Fibroblast of villous mesenchyme (primary cell): Measurements from ENCODE around the gene AFG1L. TPM values are rescaled to one million over a fixed set of nuclear protein-coding genes. Genes with fewer than 3 reads are reported as not detected.
"Not testable (repeated sequence)": the region's sequence is repeated elsewhere in the genome, so short reads cannot be mapped to it uniquely, and the experiment has no call there.

Experiments used
- DNase-seq: peaks from one replicate; pipeline ENCODE4 v3.0.0-alpha.2; 2010; ENCODE audit warnings: low read depth
- H3K4me3 ChIP-seq: 2 replicates; pipeline ENCODE4 v1.5.1; 2011; ENCODE audit warnings: low read depth, mild to moderate bottlenecking, low read length
- CTCF ChIP-seq: IDR thresholded peaks from 2 replicates; pipeline ENCODE4 v1.5.1; 2012; ENCODE audit warnings: low read depth, mild to moderate bottlenecking, low read length; ENCODE audit not compliant: insufficient read depth
- total RNA-seq: library from RNA; depleted of rRNA; stranded (reverse); fragments of >200 nt; gene quantifications from 2 replicates; pipeline ENCODE4 v1.2.3, GENCODE V29; 2012

Gene AFG1L
- total RNA-seq, 1 donor: 6.0 TPM

GRCh38 chr6:108408861-108409260, 114.0 kb downstream of the AFG1L start:
- TF ChIP-seq CTCF: no peak
- H3K4me3 ChIP-seq: no peak overlapping the region
- DNase-seq: no peak

- not testable (repeated sequence) for DNase-seq, H3K4me3 ChIP-seq
Measured at GRCh38 chr6:108416047-108416833, 121.4 kb downstream of the AFG1L start.

DNA sequence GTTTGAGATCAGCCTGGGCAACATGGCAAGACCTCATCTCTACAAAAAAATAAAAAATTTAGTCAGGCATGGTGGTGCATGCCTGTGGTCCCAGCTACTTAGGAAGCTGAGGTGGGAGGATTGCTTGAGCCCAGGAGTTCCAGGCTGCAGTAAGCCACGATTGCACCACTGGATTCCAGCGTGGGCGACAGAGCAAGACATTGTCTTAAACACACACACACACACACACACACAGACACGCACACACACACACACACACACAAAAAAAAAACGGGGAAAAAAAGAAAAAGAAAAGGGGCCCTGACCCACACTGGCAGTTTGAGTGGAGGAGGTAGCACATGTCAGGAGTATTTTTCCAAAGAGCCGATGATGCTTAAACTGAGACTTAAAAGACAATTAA, 122.2 kb downstream of the AFG1L start:
- TF ChIP-seq CTCF: no peak
- no peak for DNase-seq
- no peak overlapping the region for H3K4me3 ChIP-seq

- no peak overlapping the region for H3K4me3 ChIP-seq
- TF ChIP-seq CTCF: no peak
- DNase-seq: no peak
Measured at GRCh38 chr6:108419474-108419873, 124.6 kb downstream of the AFG1L start.

DNA sequence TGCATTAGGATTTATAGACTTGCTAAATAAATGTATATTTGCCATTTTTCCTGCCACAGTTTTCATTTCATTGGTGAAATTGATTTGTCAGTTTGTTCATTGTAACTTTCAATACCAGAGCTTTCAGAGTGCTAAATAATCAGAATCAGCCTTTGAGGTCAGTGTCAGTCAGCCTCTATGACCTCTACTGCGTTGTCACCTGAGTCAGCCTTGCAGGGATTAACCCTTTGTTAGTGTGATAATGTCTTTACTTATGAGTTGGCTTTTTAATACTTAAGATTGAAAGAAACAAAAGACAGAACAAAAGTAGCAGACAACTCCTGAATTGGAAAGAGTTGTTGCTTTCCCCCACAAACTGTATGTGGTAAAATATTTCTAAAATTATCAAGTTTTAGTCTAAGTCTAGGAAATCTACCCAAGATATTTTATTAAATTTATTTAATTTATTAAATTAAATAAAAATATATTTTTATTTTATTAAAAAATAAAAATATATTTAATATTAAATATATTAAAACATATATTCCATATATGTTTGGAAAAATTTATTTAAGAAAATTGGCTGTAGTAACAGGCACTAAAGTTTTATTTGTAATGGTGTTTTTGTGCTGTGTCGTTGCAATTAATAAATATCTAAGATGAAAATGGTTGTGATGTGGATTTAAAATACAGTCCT, 125.2 kb downstream of the AFG1L start:
- TF ChIP-seq CTCF: no peak
- H3K4me3 ChIP-seq: no peak overlapping the region

GRCh38 chr6:108421366-108421765, 126.5 kb downstream of the AFG1L start:
- no peak for DNase-seq
- no peak for TF ChIP-seq CTCF
- H3K4me3 ChIP-seq: no peak overlapping the region

More for the DNA sequence above, 125.2 kb downstream of the AFG1L start:
- DNase-seq: no peak

DNA sequence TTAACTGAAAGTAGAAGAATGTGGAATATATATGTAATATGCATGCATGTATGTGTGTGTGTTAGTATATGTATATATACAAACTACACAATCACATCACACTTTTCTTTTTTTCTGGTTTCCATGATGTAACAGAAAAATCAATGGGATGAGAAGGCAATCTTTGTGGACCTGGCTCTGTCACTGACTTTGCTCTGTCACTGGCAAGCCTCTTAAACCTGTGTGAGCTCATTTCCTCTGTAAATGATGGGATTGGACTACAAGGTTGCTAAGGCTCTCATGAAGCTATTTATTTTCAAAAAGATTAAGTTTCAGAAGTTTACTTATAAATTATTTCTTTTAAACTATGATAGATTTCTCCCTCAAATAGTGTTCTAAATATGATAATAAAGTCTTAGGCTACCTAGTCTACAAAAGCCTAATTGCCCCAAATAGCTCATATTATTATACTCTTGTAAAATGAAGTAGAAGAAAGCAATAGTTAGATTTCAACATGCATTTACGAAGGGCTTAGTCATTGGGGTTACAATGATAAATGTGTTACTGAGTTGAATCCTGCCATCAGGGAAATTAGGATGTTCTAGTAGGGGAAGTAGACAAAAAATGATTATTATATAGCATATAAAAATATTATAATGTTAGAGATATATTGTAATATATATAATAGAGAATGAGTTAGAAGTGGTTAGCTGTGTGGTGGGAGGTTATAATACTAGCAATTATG, 129.3 kb downstream of the AFG1L start:
- no peak for TF ChIP-seq CTCF
- H3K4me3 ChIP-seq: no peak overlapping the region
- peak; percentile 7 for DNase-seq
